Activated CD4-positive, alpha-beta T cell treated with anti-CD3 and anti-CD28 coated beads for 1 hour (primary cell): ENCODE data around the gene NFIC.

Experiments used
- DNase-seq: peaks from one replicate; pipeline ENCODE4 v3.0.0-alpha.2; 2020

The NFIC gene

GRCh38 chr19:3455393-3455955 is 89.1 kb downstream of the NFIC start:
- DNase-seq, result no peak

DNA sequence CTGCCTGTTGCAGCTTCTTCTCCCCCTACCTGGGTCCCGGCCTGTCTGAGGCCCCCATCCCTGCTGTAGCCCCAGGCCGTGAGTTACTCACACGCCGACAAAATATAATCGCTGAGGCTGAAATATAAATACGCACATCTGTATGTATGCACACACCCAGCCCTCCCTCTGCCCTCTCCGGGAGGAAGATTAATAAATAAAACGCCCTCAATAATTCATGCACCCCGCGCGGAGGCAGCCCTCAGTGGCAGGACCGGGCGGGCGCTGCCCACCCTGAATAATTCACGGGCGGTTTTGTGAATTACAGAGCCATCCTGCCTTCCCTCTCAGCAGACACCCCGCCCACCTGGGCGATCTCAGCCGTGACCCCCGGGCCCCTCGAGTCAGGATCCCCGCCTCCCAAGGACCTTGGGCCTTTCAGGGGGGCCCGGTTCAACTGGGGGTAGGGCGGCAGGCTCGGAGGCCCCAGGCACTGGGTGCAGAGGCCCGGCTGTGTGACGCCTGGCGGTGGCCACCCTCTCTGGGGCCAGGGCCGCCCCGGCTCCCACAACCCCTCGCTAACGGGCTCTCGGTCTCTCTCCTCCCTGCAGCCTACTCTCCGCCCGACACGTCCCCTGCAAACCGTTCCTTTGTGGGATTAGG is 89.7 kb downstream of the NFIC start:
- DNase-seq, result no peak

DNA sequence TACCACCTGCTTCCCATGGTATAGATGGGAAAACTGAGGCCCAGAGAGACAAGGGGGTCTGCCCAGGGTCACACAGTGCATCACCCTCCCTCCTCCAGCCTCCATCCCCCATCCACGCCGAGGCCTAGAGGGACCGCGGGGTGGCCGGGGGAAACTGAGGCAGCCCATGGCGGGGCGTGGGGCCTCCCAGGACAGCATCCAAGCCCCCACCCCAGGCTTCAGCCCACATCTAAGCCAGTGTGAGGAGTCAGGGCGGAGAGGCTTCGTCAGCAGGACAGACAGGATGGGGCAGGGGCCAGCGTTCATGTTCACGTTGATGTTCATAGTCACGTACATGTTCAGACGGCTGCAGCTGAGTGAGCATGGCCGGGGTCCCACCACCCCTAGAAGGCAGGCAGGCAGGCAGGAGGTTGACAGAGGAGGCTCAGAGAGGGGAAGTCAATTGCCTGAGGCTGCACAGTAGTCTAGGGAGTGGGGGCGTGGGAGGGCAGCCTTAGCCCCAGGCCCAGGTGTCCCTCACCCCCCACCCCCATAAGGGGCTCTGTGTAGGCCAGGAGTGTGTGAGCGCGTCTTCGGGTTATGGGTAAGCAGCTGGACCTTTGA is 90.6 kb downstream of the NFIC start:
- no peak for DNase-seq

DNA sequence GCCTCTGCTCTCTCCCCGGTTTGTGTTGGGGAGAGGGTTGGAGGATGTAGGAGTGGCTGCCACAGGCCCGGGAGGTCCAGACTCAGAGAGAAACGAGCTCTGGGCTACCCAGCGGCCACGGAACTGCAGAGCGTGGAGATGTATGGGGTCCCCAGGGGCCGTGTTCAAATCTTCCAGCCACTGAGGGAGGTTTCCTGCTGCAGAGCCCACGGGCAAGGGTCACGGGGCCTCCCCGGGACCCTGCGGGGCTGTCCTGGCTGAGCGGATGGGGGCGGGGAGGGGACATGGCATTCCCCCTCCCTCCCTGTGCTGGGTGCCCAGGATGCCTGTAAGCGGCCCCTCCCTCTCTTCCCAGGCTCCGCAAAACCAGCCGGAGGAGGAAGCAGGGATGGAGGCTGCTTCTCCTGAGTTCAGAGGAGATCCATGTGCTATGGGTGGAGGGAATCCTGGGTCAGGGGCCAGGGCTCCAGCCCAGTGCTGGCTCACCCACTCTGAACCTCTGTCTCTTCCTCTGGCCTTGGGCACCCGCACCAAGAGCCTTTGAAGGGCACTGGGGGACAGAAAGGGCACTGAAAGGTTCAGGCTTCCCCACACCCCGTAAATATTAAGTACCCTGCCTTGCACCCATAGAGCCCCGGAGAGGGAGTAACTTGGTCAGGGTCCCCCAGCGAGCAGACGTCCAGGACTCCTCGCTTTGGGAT is 91.3 kb downstream of the NFIC start:
- DNase-seq, result no peak

GRCh38 chr19:3458229-3459088 is 92.1 kb downstream of the NFIC start:
- DNase-seq, result no peak

DNA sequence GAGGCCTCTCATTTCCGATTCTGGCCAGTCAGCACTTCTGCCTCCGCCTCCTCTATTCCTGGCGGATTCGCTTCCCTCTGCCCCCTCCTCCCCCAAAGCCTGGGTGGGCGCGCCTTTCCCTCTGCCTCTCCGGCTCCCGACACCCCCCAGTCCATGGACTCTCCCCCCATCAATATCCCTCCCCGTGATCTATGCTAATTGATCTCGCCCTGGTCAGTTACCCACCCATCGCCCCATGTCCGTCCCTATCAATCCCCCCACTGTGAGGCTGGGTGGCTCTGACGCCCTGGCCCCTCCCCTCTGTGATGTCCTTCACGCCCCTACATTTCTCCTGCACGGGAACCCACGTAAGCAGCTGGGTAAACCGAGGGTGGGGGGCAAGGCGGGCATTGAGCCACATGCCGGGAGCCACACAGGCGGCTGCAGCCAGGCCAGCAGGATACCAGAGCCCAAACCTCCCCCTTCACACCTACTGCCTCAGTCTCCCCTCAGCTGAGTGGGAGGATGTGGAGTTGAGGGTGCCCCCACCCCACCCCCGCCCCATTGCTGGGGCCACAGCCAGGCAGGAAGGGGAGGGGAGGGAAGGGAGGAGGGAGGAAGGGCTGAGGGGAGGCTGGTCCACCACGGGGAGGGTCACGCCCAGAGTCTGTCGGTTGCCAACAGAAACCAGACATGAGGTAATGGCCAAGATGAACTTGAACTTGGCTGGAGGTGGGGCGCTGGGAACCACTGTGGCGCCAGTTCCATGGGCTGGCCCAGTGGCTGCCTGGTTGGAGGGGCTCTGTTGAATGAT is 92.9 kb downstream of the NFIC start:
- DNase-seq, result no peak

DNA sequence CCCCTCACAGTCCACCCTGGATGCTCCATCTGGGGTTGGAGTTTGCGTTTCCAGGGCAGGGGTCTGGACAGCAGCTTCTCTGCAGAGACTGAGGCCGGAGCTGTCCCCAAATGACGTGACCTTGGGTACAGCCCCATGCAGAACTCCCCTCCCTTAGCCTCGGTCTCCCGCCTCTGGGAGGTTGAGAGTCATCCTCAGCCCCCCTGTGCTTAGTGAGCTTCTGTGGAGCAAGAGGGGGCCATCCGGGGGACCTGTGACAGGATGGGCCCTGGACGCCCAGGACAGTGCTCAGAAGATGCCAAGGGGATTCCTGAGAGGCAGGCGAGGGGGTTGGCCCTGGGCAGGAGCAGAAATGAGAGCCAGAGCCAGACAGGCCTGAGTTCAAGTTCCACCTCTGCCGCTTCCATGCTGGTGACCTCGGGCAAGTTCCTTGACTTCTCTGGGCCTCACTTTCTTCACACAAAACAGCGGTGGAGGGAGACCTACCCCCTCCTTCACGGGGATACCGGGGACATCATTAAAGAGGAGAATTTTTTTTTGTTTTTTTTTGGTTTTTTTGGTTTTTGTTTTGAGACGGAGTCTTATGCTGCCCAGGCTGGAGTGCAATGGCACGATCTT is 93.7 kb downstream of the NFIC start:
- no peak for DNase-seq

DNA sequence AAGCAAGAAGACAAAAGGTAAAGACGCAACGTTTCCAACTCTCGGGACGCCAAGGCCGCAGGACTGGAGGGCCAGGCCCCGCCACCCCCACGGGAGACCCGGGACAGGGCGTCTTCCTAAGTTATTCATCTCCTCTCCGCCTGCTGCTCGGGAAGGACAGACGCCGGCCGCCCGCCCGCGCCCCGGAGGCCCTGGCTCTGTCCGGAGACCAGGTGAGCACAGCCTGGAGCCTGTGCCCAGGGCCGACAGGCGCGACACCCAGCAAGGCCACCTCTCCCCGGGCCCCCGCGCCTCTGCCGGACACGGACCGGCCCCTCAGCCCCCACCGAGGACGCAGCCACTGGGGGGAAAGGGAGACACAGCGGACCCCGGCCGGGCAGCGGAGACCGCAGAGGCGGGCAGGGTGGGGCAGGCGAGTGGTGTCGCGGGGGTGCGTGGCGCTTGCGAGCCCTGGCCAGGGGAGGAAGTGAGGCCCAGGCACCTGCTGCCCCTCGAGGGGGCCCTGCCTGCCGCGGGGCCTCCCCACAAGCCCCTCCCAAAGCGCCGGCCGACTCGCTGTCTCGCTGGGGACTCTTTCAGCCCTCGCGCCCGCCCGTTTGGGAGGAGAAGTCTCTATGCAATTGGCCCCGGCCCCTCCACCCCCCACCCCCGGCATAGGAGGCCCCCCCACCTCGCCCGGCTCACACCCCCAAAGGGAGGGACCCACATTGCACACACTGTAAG is 96.8 kb downstream of the NFIC start:
- DNase-seq, result no peak

DNA sequence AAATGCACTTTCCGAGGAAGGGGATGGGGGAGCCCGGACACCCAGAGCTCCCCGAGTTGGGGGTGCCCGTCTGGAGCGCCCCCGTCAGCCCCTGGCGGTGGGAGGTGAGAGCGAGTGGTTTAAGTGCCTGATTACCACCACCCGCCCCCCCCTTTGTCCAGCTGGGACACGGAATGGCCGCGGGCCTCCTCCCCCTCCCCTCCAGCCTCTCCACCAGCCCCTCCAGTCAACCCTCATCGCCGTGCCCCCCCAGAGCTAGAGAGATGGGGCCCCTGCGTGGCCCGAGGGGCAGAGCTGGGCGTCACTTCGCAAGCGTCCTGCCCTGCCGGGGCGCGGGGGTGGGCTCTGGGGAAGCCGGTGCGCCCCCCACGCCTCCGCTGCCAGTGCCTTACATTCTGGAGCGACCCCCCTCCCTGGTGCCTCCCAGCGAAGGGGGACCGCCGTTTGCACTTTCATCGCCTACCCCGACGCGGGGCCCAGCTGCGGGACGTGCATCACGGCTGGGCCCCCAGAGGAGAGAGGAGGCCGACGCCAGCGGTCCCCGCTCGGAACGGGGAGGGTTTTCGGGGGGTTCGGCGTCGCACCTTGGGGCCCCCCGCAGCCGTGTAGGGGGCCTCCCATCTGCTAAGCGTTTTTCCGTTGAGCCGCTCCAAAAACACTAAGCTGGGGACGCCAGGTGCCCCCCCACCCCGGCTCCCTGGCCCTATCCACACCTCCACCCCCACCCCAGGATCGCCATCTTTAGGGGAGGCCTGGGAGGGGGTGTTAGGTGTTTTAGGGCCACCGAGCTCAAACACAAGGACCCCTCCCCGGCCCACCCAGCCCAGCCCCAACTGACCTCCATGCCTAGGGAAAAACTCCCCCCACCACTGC is 97.6 kb downstream of the NFIC start:
- DNase-seq, result no peak

- DNase-seq, result no peak
Measured at GRCh38 chr19:3464587-3465235, 98.3 kb downstream of the NFIC start.

- DNase-seq, result no peak
Measured at GRCh38 chr19:3465552-3465951, 99.2 kb downstream of the NFIC start.

DNA sequence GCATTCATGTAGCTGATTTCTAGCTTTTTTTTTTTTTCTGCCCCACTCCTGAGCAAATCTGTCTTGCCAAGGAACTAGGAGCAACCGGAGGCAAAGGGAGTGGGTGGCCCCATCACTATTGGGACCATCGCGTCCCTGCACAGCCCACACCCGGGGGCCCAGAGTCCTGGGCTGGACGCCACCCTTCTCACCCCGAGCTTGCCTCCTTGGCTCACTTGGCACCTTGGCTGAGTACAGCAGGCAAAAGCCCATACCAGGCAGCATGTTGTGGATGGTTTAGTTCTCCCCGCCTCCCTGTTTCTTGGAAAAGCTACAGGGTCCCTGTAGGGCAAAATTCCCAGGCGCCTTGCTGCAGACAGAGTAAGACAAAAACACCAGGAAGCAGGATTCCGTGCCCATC is 100.3 kb downstream of the NFIC start:
- DNase-seq, result no peak

DNA sequence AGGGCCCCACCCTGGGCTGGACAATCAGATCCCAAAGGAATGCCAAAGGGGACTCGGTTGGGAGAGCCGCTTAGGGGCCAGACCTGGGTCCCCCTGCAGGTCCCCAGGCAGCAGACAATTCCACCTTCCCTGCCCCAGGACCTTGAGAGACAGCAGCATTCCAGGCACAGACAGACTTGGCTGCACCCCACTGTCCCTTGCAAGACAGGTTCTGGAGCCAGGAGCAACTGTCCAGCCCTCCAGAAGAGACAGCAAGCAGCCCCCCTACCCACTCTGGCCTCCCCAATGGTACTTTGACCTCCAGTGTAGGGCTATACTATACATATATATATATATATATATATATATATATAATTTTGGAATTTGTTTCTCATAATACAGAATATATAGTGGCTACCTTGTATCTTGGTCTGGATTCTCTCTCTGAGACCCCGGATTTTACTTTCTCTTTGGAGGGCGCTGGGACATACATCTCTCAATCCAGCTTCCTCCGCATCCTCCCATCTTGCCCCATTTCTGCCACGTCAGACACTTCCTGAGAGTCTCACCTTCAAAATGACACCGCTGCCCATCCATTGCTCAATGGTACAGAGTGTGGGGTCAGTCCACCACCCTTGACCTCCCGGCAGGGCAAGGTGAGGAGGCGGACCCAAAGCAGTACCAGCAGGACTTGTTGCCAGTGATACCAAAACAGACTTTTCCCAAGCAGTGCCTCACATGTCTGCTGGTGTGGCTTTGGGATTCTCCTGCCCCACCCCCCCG is 101.2 kb downstream of the NFIC start:
- DNase-seq, result no peak

- DNase-seq, result no peak
Measured at GRCh38 chr19:3468211-3468610, 101.8 kb downstream of the NFIC start.

DNA sequence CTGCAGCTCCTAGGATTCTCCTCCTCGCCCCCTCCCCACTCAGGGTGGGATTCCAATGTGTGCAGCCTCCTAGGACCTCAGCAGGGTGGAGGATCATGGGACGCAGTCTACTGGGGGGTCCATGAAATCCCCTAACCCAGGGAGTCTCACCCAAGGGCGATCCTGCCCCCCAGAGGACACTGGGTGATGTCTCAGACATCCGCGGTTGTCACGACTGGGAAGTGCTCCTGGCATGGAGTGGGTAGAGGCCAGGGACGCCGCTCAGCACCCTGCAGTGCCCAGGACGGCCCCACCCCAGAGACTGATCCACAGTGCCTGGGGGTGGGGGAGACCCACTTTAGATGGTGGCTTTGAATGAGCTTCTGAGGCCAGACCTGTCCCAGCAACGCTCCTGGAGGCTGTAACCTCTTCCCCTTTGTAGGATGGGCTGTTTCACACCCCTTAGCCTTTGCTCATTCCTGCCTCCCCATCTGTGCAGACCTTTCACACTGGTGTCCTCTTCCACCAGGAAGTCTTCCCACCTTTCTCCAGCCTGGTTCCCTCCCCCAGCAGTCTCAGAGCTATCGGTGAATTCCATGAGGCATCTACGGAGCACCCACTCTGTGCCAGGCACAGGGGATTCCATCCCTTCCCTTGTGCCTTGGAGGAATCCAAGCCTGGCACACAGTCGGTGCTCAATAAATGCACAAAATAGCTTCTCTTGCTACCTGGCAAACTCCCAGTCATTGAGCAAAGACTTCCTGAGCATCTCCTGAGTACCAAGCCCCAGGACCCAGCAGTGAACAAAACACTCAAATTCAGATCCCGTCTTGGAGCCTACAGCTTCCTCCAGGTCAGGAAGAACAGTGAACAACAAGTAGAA is 103.5 kb downstream of the NFIC start:
- no peak for DNase-seq

DNA sequence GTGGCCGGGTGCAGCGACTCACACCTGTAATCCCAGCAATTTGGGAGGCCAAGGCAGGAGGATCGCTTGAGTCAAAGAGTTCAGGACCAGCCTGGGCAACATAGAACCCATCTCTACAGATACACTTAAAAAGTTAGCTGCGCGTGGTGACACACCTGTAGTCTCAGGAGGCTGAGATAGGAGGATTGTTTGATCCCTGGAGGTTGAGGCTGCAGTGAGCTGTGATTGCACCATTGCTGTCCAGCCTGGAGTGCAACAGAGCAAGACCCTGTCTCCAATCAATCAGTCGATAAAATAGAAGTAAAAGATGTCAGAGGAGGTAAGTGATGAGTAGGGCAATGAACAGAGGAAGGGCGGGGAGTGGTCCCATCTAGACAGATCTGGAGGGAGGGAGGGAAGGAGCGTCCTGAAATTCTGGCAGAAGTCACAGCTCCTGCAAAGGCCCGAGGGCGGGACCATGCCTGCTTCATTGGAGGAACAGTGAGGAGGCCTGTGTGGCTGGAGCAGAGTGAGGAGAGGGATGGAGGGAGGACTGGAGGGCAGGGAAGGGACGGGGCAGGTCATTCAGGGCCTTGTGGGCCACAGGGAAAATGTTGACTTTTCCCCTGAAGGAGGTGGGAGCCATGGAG is 104.2 kb downstream of the NFIC start:
- DNase-seq, result no peak

GRCh38 chr19:3471954-3472655 is 105.7 kb downstream of the NFIC start:
- no peak for DNase-seq
